Measurements from ENCODE around the gene ITIH2.
A peak's percentile ranks its signal among the peaks of the same experiment; 100 is the strongest.
"Not testable (repeated sequence)": the region's sequence is repeated elsewhere in the genome, so short reads cannot be mapped to it uniquely, and the experiment has no call there.

Gene ITIH2

DNA sequence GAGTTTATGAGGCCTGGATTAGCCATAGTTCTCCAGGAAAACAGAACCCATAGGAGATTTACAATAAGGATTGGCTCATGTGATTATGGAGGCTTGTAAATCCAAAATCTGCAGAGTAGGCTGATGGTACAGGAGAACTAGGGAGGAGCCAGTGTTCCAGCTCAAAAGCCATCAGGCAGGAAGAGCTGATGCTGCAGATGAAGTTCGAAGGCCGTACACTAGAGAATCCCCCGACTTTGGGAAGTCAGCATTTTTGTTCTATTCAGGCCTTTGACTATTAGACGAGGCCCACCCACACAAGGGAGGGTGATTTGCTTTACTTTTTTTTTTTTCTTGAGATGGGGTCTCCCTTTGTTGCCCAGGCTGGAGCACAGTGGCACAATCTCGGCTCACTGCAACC is 47.1 kb downstream of the ITIH2 start:
- DNase-seq: no peak

DNA sequence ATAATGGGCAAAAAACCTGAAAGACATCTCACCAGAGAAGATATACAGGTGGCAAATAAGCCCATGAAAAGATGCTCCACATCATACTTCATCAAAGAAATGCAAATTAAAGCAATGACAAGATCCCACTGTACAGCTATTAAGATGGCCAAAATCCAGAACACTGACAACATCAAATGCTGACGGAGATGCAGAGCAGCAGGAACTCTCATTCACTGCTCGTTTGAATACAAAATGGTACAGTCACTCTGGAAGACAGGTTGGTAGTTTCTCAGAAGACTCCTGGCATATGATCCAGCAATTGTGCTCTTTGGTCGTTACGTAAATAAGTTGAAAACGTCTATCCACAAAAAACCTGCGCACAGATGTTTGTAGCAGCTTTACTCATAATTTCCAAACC is 49.1 kb downstream of the ITIH2 start:
- DNase-seq: no peak

DNA sequence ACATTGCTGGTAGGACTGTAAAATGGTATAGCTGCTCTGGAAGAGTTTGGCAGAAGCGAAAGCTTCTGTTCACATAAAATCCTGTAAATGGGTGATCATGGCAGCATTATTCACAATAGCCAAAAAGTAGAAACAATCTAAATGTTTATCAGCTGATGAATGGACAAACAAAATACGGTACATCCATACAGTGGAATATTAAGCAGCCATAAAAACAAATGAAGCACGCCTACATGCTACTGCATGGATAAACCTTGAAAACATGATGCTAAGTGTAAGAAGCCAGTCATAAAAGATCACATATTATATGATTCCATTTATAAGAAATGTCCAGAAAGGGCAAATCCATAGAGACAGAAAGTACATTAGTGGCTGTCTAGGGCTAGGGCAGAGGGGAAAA is 52.0 kb downstream of the ITIH2 start:
- DNase-seq: no peak

DNA sequence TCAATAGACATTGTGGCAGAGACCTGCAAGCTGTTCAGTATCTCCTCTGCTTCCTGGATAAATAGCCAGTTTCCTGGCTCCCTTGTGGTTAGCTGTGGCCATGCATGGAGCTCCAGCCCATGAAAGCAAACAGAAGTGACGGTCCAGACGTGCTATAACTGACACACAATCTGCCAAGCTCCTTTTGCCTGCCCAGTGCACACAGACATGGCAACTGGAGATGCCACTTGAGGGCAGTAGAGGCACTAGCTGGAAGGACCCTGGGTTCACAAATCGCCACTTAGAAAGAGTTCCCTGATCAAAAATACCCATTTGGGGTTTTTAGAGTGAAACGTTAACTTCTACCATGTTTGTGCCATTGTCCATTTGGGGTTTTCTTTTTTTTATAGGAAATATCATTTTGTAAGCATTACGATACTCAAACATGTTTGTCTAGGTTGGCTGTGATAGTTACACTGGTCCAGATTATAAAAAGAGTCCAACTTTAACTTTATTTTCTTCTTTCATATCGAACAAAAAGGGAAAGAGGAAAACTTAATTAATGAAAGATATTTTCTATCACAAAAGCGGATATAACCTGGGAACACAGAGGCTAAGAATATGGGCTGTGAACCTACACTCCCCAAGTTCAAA is 53.4 kb downstream of the ITIH2 start:
- no peak for DNase-seq

DNA sequence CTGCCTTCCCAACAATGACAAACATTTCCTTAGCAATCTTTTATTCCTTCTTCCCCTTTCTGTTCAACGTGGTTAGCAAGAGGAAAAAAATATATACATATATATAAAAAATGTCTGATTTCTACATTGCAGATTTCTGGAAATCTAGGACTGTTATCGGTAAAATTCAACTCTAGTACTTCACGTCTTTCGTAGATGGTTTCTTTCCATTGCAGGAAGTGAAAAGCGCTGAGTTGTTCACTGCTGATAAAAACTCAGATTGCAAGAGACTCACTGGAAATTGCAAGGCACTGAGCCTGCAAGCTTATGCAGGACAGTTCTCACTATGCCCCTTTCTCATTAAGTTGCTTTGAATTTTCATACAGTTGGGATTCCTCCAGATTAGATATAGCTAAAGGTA is 60.8 kb downstream of the ITIH2 start:
- no peak for DNase-seq

DNA sequence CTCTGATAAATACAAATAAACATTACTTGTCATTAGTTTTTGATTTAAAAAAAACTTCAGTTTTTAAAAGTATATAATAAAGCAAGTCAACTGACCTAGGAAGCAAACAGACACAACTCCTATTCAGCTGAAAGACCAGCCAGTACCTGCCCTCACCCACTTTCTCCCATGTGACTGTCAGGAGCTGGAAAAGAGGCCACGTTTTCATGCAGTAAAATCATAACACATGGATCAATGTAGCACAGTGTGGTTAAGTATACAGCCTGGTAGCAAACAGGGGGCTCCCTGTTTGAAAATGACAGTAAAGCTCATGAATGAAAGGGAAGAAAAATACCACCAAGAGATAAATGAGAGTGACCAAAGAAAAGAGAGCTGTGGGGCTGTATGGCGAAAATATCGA is 63.1 kb downstream of the ITIH2 start:
- DNase-seq: no peak

DNA sequence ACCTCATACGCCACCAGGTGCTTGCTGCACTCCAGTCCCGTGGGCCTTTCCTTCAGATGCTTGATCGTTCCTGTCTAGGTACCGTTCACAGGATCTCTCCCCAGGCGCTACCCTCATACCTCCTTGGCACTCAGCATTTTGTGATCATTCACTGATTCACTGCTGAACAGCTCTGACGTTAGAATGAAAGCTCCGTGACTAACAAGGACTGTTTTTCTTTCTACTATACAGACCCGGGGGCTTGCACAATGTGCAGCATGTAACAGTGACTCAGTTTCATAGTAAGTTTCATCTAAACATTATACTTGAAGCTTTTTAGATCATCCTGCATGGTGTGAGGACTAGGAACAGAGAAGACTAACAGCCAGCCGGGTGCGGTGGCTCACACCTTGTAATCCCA is 64.1 kb downstream of the ITIH2 start:
- no peak for DNase-seq

DNA sequence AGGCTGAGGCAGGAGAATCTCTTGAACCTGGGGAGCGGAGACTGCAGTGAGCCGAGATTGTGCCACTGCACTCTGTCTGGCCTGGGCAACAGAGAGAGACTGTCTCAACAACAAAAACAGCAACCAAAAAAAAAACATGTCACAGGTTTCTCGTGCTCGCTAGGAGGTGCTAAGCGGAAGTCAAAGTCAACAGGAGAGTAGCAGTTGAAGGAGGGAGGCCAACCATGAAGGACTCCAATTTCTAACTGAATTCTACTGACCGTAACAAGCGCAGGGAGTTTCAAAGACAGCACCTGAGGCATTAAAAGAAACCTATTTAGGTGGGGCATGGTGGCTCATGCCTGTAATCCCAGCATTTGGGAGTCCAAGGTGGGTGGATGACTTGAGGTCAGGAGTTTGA is 65.3 kb downstream of the ITIH2 start:
- no peak for DNase-seq

DNA sequence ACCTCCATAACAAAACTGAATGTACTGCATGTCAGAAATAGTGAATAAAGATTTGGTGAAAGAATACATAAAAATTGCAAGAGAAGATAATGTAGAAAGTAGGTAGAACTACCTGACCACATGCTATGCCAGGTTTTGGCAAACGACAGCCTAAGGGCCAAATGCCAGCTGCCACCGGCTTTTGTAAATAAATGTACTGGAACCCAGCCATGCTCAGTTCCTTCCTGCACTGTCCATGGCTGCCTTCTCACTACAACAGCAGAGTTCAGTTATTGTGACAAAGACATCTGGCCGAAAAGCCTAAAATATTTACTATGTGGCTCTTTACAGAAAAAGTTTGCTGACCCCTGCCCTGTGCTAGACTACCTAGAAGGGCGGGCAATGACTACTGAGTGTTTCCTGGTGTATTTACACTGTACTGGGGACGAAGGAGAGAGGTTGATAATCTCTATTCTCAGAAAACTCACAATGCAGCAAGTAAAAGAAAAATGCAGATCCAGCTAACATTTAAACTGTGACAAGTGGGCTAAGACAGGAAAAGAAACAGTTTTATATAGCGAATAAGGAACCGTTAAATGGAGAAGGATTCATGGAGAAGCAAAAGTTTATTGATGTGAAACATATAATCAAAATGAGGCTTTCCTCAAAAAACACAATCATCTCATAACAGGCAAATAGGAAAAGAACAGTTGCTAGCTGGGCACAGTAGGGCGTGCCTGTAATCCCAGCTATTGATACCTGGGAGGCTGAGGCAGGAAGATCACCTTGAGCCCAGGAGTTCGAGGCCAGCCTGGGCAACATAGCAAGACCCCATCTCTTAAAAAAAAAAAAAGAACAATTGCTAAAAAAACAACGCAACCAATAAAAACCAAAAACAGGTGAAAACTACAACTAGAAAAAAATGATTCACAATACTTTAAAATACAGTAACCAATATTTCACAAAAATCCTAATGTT is 71.0 kb downstream of the ITIH2 start:
- no peak for DNase-seq

DNA sequence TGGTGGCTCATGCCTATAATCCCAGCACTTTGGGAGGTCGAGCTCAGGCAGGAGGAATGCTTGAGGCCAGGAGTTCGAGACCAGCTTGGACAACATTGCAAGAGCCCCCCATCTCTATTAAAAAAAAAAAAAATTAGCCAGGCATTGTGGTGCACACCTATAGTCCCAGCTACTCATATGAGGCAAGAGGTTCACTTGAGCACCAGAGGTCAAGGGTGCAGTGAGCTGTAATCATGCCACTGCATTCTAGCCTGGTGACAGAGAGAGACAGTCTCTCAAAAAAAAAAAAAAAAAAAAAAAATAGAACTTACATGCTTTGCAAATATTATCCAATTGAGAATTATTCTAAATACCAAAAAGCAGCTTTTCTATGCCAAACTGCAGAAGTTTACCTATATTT is 73.7 kb downstream of the ITIH2 start:
- DNase-seq: no peak

DNA sequence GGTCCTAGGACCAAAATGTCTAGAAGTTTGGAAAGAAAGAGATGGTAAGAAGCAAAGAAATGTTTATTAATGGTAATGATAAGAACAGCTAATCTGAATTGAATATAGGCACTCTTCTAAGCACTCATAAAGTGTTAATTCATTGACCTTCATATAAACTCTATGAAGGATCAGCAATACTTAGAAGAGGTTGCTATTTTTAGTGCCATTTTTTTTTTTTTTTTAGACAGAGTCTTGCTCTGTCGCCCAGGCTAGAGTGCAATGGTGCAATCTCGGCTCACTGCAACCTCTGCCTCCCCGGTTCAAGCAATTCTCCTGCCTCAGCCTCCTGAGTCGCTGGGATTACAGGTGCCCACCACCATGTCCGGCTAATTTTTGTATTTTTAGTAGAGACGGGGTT is 79.1 kb downstream of the ITIH2 start:
- DNase-seq: not testable (repeated sequence)

DNA sequence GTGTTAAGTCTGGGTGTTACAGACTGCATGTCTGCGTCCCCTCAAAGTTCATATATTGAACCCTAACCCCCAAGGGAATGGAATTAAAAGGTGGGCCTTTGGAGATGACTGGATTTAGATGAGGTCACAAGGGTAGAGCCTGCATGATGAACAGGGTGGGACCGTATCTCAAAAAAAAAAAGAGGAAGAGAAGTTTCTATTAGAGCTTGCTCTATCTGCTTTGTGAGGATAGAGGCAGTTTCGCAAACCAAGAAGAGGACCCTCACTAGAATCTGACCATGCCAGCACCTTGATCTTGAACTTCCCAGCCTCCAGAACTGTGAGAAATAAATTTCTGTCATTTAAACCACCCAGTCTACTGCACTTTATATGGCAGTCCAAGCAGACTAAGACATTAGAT is 83.3 kb downstream of the ITIH2 start:
- DNase-seq: no peak

DNA sequence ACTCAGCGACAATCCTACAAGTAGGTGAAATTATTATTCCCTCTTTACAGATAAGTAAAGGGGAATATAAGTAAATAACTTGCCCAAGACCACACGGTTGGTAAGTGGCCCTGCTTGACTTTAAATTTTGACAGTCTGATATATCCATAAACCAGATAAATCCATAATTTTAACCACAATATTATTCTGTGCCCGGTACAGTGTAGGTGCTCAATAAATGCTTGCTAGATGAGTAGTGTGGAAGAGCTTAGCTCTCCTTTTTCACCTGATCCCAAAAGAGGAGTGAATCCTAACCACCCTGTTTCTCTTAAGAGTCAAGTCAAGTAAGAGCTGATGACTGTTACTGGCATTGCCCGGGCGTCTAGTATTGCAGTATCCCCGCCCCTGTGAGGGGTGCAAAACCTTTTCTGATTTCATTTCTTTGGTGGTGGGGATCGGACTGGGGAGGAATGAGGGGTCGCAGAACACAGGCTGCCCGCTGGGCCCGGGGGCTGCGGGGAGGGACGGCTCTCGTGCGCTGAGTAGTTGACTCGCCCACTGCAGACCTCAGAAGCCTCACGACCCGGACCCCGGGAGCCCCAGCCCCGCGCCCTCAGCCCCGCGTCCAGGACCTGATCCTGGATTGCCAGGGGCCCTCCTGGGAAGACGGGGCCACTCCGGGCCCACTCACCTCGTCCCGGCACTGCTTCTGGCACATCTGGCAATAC is 84.2 kb downstream of the ITIH2 start:
- no peak for DNase-seq

DNA sequence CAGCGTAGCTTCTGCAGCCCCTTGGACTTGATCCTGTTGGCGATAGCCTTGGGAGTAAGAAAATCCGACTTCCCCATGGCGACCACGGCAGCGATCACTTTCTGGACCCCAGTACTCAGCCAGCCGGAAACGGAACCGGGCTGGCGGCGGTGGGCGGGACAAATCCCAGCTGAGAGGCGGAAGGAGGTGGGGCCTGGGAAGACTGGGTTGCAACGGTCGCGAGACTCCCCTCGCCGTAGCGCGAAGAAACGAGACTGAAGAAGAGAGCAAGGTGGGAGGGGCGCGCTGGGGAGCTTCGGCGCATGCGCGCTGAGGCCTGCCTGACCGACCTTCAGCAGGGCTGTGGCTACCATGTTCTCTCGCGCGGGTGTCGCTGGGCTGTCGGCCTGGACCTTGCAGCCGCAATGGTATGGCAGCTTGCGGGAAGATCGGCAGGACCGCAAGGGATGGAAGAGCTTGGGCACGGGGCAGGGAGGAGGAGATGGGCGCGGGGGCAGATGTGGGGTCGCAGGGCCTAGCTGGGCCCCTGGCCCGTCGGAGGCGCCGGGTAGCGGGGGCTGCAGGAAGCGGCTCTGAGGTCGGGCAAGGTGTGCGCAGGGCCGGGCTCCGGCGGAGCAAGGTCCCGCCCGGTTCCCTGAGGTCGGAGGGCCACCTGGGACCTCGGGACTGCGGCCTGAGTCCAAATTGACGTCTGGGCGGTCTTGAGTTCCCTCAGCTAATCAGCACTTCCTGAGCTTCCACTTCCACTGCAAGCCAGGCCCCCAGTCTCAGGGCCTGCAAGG is 84.9 kb downstream of the ITIH2 start, which contains the start of the genes ATP5F1C and KIN:
Gene ATP5F1C (plus strand): TSS at position 321 of the 782 bp plus-strand sequence. CDS start 31 bp downstream, at position 352.
Gene KIN (minus strand): TSS at position 137 of the 782 bp plus-strand sequence. CDS start 60 bp downstream, at position 77.
- DNase-seq: peak; percentile 90 to 96 (median 93)

DNA sequence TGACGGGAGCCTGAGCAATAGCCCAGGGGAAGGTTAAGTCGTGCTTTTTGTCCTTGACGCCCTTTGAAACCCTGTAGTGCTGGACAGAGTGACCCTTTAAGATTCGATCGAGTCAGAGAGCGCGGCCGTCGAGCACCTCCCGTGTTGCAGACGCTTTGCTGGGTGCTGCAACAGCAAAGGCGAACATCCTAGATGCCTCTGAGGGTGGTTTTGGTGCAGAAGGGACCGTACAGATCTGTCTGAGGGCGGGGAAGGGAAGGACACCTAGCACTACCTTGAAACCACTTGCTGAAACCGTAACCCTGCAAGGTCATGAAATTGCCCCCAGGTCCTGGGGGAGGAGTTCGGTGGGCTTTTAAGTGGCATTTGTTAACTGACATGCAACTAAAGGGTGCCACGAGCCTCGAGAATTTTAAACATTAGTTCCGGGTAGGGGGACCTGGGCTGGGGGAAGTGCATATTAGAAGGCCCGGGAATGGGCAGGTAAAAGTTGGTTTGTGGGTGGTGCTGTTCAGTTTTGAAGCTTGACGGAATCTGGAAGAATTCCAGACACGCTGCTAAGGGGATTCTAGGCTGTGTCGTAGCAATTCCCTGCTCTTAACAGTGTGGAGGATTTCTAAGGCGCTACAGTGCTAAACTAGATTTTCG is 85.6 kb downstream of the ITIH2 start:
- DNase-seq: peak in 1 of 4 experiments; percentile 25

DNA sequence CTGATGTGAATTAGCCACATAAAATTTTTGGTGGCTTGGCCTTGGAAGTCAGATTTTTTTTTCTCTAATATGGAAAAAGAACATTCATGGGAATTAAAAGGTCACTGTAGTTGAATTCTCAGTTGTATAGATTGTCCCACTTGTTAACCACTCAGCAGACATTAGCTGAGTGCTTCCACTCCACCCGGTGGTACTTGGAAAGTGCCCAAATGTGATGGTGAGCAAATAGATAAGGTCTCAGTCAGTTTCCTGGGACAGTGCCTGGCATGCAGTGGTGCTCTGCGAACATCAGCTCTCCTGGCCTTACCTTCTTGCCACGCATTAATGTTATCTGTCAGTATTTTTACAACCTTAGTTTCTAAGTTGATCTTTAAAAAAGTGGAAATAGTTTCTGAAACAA is 86.3 kb downstream of the ITIH2 start:
- no peak for DNase-seq

DNA sequence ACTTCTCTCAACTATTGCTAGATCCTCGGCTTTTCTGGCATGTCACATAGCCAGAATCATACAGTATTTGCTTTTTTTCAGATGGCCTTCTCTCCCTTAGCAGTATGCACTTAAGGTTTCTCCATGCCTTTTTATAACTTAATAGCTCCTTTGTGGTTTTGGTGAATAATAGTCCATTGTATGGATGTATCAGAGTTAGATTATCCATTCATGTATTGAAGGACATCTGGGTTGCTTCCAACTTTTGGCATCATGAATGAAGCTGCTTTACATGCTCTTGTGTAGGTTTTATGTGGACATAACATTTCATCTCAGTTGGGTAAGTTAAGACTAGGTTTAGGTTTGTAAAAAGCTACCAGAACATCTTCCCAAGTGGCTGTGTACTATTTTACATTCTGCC is 89.4 kb downstream of the ITIH2 start:
- no peak for DNase-seq

DNA sequence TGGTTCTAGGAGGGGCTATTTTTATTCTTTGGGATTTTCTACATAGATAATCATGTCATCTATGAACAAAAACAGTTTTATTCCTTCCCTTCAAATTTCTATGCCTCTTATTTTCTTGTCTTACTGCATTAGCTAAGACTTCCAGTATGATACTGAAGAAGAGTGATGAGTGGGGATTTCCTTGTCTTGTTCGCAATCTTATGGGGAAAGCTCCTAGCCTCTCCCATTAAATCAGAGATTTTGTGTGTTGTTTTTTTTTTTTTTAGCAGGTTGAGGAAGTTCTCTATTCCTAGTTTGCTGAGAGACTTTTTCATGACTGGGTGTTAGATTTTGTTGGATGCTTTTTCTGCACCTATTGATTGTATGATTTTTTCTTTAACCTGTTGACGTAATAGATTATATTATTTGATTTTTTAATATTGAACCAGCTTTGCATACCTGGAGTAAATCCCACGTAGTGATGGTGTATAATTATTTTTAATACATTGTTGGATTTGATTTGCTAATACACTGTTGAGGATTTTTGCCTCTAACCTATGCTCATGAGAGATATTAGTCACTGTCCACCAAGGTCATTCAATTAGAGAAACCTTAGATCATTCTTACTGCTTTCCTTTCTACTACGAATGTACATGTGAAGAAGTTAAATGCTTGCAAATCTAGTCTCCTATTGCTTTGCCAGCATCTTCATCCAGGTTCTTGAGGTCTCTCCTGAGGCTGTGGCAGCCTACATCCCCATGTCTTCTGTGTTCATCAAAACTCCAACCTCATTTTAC is 91.3 kb downstream of the ITIH2 start:
- no peak for DNase-seq

DNA sequence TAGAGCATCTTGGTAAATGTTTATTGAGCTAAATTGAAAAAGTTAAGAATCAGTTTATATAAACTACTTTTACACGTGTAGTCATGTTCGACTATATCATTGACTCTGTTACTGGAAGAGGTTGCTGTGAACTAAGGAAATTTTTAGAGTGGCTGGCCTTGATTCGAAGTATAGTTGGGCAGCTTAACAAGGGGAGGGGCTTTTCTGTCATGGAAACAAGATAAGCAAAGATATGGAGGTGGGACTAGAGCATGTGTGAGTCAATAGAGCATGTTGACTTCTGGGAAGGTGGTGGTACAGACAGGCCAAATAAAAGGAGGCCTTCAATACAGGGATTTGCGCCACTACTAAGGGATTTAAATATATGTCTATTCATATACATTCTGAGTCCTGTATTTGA is 92.5 kb downstream of the ITIH2 start:
- no peak for DNase-seq

DNA sequence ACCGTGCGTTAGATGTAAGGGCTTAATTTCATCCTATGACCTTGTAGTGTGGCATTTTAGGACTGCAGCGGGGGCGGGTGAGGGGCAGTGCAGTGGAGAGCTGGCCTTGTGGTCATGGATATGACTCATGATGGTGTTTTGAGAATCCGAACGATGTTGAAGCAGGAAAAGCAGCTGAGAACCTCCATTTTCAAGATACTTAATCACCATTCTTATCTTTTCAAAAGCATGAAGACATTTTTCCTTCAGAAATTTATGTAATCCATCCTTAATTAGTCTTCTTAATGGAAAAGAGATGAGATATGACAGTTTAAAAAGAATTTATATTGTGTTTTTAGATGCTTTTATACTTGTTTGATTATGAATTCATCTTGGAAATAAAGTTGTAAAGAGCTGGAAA is 94.5 kb downstream of the ITIH2 start:
- DNase-seq: no peak

All from activated naive CD4-positive, alpha-beta T cell (primary cell).